ENCODE measurements around the gene GMDS. TPM values are rescaled to one million over a fixed set of nuclear protein-coding genes. Genes with fewer than 3 reads are reported as not detected.

The GMDS gene
- total RNA-seq, 1 experiment from 2014 or later = 27.6 TPM

- Histone ChIP-seq H4K8ac (replicated peaks; ENCODE audit: insufficient read length, low read depth, low read length) (no peak overlapping the region), H3K79me2 (ENCODE audit: insufficient read depth, low read length) (no peaks in the 10 kb centered on the region), H2AK5ac (ENCODE audit: insufficient read length, low read length) (no peak overlapping the region), H3K79me1 (ENCODE audit: insufficient read depth, low read depth, low read length, poor library complexity, severe bottlenecking) (no peaks in the 10 kb centered on the region), H3K4me2 (ENCODE audit: insufficient read depth, insufficient read length, low read length) (no peak overlapping the region), H2BK15ac (ENCODE audit: low read depth, low read length) (no peak overlapping the region), H3K18ac (ENCODE audit: insufficient read length, low read depth, low read length) (no peak overlapping the region), H3K27me3 (ENCODE audit: insufficient read depth, low read length) (no peaks in the 10 kb centered on the region), H3T11ph (ENCODE audit: low read length) (no peak overlapping the region), H3K23ac (ENCODE audit: insufficient read length, low read depth, low read length) (no peak overlapping the region), H3K23me2 (ENCODE audit: insufficient read length, low read depth, low read length, poor library complexity, severe bottlenecking) (no peaks in the 10 kb centered on the region), H2BK120ac (ENCODE audit: low read depth, low read length, poor library complexity, severe bottlenecking) (no peak overlapping the region), H2BK5ac (ENCODE audit: insufficient read length, low read length) (no peak overlapping the region), H3K56ac (ENCODE audit: insufficient read length, low read depth, low read length) (no peak overlapping the region), H4K5ac (ENCODE audit: insufficient read length, low read depth, low read length) (no peak overlapping the region), H3K4me1 (ENCODE audit: insufficient read depth, low read length) (no peaks in the 10 kb centered on the region), H4K20me1 (ENCODE audit: control insufficient read depth, insufficient read depth, insufficient read length) (no peaks in the 10 kb centered on the region), H4K91ac (ENCODE audit: insufficient read length, low read depth, low read length) (no peak overlapping the region), H2AFZ (ENCODE audit: low read length) (no peak overlapping the region), H3K4ac (ENCODE audit: low read depth, low read length) (no peak overlapping the region), H2BK20ac (ENCODE audit: low read depth, low read length, poor library complexity, severe bottlenecking) (no peak overlapping the region), H3K9ac (ENCODE audit: extremely low read depth, insufficient read length, low read length) (no peak overlapping the region), H3K27ac (ENCODE audit: insufficient read length, low read depth, low read length) (no peak overlapping the region), H3K14ac (ENCODE audit: insufficient read depth, low read length) (no peak overlapping the region), H2BK12ac (ENCODE audit: insufficient read length, low read depth, low read length) (no peak overlapping the region), H3K9me3 (ENCODE audit: control insufficient read depth, low read depth, low read length) (no peaks in the 10 kb centered on the region)
- peaks cover 5 to 9% of the 10 kb centered on the region in 2 experiments for H3K9me3 Mint-ChIP-seq
- no CpG with 5 or more reads among the region's 6 CpGs for WGBS (ENCODE audit: extremely low coverage, insufficient read length, low lambda C conversion rate)
- peaks cover 33 to 34% of the 10 kb centered on the region in 2 experiments for H3K4me1 Mint-ChIP-seq
- no peak for DNase-seq
- peak overlapping the region; percentile 46 to 82 (median 79); a peak in 4 of 7 replicates for H3K27ac Mint-ChIP-seq
- H3K36me3 Mint-ChIP-seq (ENCODE audit: insufficient read depth in 1 of 3, low read depth in 3 of 3) = peaks cover 0 to 13% (median 2%) of the 10 kb centered on the region in 3 experiments; a peak in 2 of 7 replicates
- peaks cover 21% of the 10 kb centered on the region for H3K27me3 Mint-ChIP-seq (ENCODE audit: low read depth)
- peak overlapping the region in 1 of 2 experiments; percentile 38; a peak in 2 of 5 replicates for H3K4me3 Mint-ChIP-seq
- TF ChIP-seq, protein P1, sequence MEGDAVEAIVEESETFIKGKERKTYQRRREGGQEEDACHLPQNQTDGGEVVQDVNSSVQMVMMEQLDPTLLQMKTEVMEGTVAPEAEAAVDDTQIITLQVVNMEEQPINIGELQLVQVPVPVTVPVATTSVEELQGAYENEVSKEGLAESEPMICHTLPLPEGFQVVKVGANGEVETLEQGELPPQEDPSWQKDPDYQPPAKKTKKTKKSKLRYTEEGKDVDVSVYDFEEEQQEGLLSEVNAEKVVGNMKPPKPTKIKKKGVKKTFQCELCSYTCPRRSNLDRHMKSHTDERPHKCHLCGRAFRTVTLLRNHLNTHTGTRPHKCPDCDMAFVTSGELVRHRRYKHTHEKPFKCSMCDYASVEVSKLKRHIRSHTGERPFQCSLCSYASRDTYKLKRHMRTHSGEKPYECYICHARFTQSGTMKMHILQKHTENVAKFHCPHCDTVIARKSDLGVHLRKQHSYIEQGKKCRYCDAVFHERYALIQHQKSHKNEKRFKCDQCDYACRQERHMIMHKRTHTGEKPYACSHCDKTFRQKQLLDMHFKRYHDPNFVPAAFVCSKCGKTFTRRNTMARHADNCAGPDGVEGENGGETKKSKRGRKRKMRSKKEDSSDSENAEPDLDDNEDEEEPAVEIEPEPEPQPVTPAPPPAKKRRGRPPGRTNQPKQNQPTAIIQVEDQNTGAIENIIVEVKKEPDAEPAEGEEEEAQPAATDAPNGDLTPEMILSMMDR (conservative IDR thresholded peaks at IDR 0.05) = no peak
Measured at GRCh38 chr6:1574890-1575209, 670.6 kb downstream of the GMDS start.
